Ureter (tissue), 1 donor: Measurements from ENCODE around the gene TRIM43B. TPM values are rescaled to one million over a fixed set of nuclear protein-coding genes. Genes with fewer than 3 reads are reported as not detected.
"Not testable (repeated sequence)": the region's sequence is repeated elsewhere in the genome, so short reads cannot be mapped to it uniquely, and the experiment has no call there.

Source experiments
- DNase-seq: peaks from one replicate; pipeline ENCODE4 v3.0.0-alpha.2; 2020; ENCODE audit warnings: low spot score
- total RNA-seq: library from RNA; stranded (reverse); gene quantifications from one replicate; pipeline ENCODE4 v1.2.4, GENCODE V29; 2023
- donor health status: DM: yes; HTN: yes; CAD: no.

Gene TRIM43B
- total RNA-seq, 1 donor from 2014 or later = not detected

GRCh38 chr2:95433973-95434372, 50.6 kb downstream of the TRIM43B start:
- not testable (repeated sequence) for DNase-seq

GRCh38 chr2:95433373-95433772, 51.2 kb downstream of the TRIM43B start:
- not testable (repeated sequence) for DNase-seq

- DNase-seq = not testable (repeated sequence)
Observed at GRCh38 chr2:95429748-95430467, 54.6 kb downstream of the TRIM43B start.

GRCh38 chr2:95427196-95427867, 57.2 kb downstream of the TRIM43B start:
- not testable (repeated sequence) for DNase-seq

Other genes starting within 250 kb of the TRIM43B start
- gene PROM2, start 210.3 kb downstream of the TRIM43B start, total RNA-seq = 176 TPM
- gene KCNIP3, start 187.4 kb downstream of the TRIM43B start, total RNA-seq = 6.2 TPM
- 25.7 TPM for gene FAHD2A, start 82.0 kb downstream of the TRIM43B start, total RNA-seq
- not detected for gene TRIM43, start 107.2 kb upstream of the TRIM43B start, total RNA-seq